ENCODE results near the gene BATF.

The BATF gene

DNA sequence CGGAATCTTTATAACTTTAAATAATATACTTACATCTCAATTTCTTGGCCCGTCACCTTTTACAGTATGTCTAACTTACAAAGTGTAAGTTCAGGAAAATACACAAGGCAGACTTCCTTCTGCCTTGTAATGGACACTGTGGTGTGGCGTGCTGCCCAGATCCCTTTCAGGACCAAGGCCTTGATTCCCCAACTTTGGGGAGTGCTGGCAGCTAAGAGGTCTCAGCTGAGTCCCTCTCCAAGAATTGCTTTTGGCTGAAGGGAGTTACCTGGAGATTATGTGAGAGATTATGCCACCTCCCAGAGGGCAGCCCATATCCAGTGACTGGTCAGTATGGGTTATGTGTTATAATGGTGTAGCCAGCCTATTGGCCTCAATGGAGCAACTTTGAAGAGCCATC, 21.2 kb upstream of the BATF start:
- DNase-seq = no peak

DNA sequence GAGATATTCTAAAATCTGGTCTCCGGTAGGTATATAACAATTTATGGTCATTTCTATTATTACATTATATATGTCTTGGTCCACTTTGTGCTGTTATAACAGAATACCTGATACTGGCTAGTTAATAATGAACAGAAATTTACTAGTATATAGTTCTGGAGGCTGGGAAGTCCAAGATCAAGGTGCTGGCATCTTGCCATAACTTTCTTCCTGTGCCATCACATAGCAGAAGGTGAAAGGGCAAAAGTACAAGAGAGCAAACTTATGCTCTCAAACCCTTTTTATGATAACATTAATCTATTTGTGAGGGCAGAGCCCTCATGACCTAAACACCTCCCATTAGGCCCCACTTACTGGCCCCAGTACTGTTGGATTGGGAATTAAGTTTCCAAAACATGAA, 17.9 kb upstream of the BATF start:
- DNase-seq = no peak

DNA sequence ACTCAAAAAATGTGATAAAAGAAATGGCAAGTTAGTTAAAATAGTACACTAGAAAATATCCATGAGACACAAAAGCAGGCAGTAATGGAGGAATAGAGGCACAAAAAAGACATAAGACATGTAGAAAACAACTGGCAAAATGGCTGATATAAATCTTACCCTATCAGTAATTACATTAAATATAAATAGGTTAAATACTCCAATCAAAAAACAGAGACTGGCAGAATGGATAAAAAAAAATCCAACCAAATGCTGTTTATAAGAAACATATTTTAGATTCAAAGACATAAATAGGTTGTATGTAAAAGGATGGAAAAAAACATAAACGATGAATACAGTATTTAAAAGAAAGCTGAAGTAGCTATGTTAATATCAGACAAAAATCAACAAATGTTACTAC, 15.3 kb upstream of the BATF start:
- DNase-seq = no peak

DNA sequence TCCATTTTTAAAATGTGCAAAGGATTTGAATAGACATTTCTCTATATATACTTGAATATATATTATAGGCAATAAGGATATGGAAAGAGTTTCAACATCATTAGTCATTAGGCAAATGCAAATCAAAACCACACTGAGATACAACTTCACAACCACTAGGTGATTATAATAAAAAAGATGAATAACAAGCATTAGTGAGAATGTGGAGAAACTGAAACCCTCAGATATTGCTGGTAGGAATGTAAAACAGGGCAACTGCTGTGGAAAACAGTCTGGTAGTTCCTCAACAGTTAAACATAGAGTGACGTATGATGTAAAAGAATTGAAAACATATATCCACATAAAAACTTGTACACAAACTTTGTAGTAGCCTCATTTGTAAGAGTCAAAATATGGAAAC, 11.7 kb upstream of the BATF start:
- DNase-seq = no peak

DNA sequence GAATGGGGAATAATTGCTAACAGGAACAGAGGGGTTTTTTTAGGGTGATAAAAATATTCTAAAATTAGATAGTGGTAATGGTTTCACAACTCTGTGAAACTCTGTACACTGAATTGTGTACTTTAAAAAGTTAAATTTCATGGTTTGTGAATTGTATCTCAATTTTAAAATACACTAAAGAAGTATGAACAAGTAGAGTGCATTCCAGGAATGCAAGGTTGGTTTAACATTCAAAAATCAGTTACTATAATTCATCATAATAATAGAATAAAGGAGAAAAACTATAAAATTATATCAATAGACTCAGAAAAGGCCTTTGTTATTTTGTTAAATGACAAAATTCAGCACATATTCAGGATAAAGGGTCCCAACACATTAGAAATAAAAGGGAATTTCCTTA, 11.1 kb upstream of the BATF start:
- DNase-seq = no peak

DNA sequence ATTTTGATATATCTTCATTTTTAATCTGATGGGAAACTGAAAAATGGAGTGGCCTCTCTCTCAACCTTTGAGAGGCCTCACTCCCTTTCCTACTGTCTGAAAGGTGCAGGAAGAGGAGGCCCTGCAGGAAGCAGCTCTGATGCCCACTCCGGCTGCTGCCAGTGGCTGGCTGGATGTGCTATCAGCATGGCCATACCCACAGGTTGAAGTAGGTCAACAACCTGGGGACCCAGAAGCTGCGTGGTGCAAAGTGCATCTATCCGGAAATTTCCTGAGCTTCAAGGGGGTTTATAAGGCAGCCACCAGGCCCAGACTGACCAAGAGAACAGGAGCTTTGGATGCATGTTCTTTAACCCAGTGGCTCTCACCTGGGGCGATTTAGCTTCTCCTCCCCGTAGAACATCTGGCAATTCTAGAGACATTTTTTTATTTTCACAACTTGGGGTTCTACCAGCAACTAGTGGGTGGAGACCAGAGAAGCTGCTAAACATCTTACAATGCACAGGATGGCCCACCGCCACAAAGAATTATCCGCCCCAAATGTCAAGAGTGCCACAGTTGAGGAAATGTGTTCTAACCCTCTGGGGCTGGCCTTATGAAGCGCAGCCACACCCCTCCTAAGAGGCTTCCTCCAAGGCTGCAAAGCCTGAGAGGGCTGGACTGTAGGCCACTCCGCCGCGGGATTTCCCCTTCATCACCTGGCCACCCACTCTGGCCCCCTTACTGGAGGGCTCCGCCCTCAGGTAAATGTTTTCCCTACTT, 8.2 kb upstream of the BATF start:
- no peak for DNase-seq

DNA sequence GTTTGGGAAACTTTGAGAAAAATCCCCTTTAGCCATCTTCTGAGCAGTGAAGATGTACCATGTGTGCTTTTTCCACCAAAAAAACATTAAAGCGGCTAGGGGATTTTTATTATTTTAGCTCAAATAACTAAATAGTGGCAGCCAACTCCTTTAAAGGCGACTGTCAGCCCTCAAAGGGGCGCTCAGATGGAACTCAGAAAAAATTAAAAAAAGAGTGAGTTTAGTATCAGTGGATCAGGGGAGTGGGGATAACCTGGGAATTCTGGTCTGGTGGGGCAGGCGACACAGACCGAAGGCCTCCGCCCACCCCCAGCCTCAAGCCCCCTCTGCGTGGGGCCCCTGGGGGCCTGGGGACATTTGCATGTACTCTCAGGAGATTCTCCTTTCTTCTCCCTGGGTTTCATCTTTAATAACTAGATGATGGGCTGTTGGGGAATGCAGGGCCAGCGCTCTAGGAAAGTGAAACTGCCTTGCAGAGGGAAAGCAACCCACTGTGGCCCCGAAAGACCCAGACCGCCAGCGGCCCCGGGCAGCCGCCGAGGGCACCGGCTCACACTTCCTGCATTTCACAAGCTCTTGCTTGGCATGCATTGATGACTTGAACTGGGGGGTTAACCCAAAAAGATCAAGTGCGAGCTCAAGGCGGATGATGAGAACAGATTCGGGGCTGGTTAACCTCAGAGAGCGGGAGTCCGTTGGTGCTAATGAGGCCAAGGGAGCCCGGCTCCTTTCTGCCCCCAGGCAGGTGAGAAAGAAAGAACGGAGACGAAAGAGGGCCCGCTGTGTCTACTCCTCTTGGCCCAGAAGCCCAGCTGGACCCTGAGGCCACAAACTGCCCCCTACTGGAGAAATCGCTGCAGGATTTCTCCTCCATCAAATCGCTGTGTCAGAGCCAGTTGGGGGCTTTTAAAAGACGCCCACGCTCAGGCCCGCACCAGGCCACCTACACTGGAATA, 7.3 kb upstream of the BATF start:
- no peak for DNase-seq

DNA sequence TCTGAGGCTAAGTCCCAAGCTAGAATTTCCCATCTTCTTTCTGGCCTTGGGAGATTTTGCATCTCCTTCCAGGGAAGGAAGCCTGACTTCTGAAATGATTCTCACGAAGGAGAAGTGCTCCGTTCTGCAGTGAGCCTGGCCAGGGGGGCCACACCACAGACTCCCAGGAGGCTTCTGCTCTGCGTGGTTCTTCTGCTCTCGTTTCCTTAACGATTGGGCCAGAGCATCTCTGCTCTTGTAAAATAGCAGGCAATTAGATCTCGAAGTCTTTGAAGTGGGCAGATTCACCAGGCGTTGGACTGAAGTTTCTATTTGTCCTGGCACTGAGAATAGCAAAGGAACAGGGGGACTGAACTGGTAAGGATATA, 6.7 kb upstream of the BATF start:
- DNase-seq = peak; percentile 4

DNA sequence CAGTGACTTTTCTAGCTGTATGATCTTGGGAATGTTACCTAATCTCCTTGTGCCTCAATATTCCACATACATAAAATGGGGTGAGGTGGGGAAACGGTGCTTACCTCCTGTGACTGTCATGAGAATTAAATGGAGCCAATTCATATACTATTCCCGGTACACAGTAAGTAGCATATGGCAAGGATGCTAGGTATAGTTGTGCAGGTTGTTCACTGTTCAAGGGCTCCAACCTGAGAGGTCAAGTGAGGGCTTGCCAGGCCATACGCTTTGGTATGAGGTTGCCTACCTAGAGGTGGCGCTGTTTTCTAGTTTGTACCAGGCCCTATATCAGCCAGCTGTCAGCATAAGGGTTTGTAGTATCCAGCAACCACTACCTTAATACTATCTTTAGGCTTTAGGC, 3.6 kb upstream of the BATF start:
- DNase-seq = no peak

DNA sequence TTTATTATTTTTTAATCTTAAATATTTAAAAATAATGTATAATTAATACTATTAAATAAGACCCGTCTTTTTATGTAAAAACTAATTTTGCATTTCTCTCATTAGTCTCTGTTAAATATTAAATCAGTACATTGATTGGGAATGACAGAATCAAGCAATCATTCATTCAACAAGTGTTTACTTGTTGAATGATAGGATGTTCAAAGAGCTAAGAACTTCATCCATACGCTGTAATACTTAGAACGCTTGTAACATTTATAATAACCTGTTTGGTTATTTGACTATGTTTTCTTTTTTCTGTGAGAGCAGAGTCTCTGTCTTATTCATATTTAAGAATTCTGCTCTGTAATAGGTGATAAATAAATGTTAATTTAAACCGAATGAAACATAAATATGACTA, 2.9 kb upstream of the BATF start:
- no peak for DNase-seq

DNA sequence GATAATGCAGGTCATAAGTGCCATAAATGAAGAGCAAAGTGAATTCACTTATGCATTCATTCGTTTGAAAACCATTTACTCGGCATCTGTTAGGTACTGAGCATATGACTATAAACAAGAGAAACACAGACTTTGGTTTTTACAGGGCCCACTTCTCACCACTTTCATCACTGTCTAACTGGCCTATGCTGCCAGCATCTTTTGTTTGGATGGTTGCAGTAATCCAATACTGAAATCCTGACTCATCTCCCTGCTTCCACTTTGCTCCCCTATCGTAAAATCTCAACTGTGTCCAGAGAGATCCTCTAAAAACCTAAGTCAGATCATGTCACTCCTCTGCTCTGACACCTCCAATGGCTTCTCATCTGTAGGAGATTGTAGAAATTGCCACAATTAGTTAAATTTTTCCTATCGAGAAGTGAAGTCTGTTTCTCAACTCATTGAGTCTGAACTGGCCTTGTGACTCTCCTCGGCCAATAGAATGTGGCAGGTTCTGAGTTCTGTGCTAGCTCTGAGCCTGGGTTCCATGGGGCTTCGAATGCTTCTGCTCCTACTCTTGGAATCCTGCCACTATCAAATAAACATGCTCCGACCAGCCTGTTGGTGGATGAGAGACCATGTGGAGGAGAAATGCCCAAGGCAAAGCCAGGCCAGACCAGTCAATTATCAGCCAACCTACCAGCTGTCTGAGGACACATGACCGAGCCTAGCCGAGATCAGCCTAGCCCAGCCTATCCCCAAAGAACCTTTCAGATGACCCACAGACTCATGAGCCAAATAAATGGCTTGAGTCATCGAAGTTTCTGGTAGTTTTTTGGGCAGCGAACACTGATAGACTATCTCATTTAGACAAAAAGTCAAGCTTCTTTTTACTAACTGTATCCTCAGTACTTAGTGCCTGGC, 2.2 kb upstream of the BATF start:
- DNase-seq = no peak

DNA sequence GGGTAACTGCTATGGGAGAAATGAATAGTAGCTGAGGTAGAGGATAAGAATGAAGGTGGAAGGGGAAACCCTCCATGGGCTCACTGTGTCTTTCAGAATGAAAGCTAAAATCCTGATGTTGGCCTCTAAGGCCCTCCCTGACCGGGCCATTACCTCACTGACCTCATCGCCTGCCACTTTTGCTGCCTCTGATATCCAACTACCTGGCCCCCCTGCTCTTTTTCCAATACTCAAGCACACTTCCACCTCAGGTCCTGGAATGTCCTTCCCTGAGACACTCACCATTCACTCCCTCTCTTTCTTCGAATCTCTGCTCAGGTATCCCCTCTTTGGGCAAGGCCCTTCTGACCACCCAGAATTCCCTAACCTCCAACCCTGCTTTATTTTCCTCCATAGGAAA, 1.4 kb upstream of the BATF start:
- DNase-seq = no peak

DNA sequence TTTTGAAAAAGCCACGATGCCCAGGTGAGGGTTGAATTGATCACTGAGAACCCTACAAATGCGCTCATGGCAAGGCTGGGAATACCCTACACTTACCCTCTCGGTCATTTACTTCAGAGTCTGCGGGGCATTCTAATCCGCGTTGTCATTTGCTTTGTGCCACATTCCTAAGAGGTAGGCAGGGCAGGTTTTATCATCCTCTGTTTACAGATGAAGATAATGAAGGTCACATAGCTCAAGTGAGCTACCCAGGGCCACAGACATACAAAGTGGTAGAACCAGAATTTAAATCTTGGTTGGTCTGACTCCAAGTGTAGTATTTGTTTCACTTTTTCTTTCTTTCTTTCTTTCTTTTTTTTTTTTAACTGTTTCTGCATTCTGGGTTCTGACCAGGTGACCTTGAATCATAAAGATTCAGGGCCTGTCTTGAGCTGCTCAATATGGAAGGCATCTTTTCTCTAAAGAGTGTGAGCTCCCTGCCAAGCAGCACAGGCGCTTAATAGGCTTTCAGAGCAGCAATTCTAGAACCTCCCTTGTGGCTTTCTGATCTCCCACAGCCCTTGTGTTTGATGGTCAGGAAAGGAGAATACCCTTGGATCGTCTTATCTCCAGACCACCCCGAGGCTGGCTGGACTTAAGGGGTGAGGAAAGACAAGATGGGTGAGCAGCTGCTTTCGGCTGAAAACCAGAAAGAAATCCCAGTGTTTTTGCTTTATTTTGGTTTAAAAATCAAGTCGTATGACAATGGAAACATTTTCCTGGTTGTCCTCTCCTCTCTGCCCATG, 662 bp upstream of the BATF start:
- no peak for DNase-seq

DNA sequence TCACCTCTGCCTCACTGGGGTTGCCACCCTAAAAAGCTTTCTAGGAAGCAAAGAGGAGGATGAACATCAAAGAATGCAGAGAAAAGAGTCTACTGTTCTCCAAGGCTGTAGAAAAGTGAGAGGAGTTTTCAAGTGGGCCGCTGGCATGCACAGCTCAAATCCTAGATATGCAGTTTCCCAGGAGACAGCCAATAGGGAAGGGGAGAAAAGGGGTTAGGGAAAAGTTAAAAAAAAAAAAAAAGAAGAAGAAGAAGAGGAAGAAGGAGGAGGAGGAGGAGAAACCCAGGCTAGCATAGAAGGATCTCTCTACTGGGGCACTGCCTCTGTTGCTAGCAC, 682 bp downstream of the BATF start:
- no peak for DNase-seq

DNA sequence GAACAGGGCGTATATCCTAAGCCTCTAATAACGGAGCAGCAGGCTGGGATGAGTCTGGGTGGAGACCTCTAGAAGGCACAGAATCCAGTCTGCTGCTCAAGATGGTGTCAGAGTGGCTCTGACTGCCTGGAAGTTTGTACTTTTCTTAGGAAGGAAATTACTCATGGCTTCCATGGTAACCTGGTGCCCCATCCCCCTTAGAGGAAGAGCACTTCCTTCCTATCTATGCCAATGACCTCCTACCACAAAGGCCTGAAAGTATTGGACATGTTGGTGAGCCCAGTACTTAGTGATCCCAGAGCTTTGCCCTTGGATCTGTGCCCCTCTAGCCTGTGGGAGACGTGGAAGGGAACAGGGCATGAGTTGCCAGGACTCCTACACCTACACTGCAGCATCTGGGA, 1.5 kb downstream of the BATF start:
- DNase-seq = no peak

DNA sequence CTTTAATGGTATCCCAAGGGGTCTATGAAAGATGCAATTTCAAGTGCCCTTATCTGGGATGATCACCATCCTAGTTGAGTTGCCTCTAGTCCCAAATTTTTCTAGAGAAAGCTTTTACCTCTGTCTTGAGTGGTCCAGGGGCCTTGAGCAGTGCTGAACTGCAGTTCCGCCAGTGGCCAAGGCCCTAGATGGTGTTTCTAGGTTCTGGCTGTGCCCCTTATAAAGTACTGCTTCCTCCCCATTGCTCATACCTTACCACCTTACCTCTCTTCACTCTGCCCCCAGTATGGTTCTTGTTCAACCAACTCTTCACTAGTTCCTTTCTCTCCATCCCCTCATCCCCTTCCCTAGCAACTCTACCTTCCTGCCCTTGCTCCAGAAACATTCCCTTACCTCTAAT, 3.7 kb downstream of the BATF start:
- DNase-seq = no peak

DNA sequence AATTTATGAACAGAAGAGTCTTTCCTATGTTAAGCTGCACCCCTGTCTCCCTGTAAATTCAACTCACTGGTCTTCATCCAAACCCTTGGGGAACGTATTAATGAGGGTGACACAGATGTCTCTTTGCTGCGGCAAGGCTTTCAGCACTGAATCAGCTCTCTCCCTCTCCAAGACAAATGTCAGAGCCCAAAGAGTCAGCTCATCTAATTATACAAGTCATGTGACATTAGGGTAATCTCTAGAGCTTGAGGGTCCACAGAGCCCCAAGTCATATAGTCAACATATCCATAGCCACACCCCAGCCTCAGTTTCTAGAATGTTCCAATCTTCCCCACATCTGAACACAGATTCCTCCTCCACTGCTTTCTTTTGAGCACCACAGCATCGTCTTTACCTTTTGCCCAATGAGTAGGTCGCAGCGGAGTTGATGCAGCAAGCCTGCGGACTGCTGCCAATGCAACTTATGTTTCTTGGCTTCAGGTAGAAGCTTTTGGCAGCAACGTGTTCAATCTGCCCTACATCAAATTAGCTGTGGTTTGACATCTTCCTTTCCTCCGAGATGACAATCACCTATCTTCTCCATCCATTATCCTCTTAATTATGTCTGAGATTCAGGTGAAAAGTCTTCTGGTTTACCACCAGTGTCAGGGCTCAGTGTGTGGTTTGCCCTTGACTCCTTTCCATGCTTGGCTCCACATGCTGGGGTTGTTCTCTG, 5.3 kb downstream of the BATF start:
- no peak for DNase-seq

DNA sequence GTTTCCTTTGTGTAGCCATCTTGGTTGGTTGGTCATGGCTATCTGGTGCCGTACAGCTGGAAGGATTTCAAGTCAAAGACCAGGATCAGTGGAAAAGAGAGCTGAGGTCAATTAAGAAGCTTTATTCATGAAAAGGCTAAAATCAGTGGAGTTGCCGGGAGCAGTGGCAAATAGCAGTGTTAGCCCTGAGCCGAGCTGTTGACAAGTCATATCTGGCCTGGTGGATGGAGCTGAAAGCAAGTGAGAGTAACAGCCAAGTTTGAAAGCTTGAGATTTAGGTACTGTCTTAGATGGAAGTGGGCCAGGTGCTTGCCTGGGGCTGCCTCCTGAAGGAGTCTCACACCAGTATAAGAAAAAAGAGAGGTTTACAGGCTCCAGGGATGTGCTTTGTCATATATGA, 9.0 kb downstream of the BATF start:
- no peak for DNase-seq

DNA sequence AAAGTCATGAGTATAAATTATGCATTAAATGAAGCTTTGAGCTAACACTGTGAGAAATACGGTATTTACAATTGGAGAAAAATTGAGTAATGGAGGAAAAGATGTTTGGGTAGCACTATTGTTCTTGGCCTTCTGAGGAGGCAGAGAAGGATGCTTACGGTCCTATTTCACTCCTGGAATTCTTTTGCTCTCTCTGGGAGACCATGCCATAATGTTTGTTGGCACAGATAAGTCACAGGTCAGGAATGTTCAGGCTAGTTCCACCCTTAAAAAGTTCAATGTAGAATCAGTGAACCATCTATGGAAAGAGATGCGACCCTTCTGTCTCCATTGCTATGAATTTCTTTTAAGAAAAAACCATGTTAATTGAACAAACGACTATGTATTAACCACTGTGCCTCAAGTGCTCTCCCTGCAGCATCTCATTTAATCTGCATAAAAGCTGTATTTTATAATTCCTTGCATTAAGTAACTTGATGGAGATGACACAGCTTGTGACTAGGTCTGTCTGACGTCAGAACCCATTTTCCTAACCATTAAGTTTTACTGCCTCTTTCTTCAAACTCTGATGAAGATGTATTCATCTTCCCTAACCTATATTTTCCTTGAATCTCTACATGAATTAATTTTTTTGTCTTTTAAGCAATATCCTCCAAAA, 9.5 kb downstream of the BATF start:
- DNase-seq = no peak

DNA sequence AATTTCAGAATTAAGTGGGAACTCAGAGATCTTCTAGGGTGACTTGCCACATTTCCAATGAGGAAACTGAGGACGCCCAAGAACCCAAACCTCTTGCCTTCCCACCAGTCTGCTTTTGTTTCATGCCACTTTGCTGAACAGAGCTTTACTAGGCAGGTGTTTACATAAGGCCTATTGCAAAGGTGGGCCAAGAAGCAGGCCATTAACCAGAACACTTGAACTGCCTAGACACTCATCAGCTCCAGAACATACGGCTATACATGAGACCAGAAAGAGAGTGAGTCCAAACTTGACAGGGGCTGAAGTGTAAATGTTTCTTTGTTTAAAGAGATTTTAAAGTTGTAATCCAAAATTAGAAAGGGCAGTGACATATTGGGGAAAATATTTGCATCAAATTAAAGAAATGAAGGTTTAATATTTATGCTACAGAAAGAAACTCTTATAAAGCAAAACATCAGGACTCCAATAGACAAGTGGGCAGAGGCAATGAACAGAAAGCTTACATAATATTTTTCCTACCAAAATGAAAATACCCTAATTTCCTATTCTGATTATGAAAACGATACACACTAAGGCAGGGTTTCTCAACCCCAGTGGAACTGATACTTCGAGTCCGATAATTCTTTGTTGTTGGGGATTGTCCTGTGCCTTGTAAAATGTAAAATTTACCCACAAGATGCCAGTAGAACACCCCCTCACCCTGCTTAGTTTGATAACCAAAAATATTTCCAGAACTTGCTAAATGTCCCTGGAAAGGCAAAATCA, 11.7 kb downstream of the BATF start:
- no peak for DNase-seq
